GM06990 (cell line): ENCODE data around the gene PGRMC2.

Experiments used
- DNase-seq: peaks from one replicate; pipeline ENCODE4 v3.0.0-alpha.2; 2011; ENCODE audit not compliant: insufficient read length; ENCODE audit errors: extremely low read depth
- H3K27me3 ChIP-seq: replicated peaks from 2 replicates; pipeline ENCODE4 v1.6.0; 2011; ENCODE audit warnings: low read length; ENCODE audit not compliant: control insufficient read depth, insufficient read depth
- H3K36me3 ChIP-seq: 2 replicates; pipeline ENCODE4 v1.5.1; 2011; ENCODE audit warnings: low read length; ENCODE audit not compliant: control insufficient read depth, insufficient read depth
- H3K4me3 ChIP-seq: replicated peaks from 2 replicates; pipeline ENCODE4 v1.5.1; 2011; ENCODE audit warnings: low read depth, mild to moderate bottlenecking, control low read depth, low read length
- TF ChIP-seq, protein P1 (sequence below): IDR thresholded peaks from 2 replicates; pipeline ENCODE4 v1.5.1; 2011; ENCODE audit warnings: low read length, control low read depth, mild to moderate bottlenecking, inconsistent platforms; ENCODE audit not compliant: insufficient read depth, poor library complexity, severe bottlenecking

PGRMC2 gene

DNA sequence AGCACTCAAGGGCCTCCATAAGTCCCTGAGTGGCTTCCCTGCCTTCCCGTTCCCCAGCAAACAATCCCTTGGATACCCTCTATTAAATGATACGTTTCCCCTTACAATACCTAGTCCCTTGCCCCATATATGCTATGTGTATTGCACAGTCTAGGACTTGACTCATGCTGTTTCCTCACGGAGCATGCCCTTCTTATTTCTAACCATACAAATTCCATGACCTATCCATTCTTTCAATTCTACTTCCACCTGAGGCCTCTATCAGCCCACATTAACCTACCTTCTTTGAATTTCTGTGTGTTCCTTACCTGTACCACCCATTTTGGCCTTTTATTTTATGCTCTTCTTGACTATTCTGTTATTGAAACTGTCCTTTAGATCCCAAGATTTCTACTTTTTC, 2.9 kb upstream of the PGRMC2 start:
- Histone ChIP-seq H3K36me3 (no peaks in the 10 kb centered on the region), H3K27me3 (no peaks in the 10 kb centered on the region), H3K4me3 (no peak overlapping the region)
- no peak for DNase-seq
- TF ChIP-seq, protein P1, sequence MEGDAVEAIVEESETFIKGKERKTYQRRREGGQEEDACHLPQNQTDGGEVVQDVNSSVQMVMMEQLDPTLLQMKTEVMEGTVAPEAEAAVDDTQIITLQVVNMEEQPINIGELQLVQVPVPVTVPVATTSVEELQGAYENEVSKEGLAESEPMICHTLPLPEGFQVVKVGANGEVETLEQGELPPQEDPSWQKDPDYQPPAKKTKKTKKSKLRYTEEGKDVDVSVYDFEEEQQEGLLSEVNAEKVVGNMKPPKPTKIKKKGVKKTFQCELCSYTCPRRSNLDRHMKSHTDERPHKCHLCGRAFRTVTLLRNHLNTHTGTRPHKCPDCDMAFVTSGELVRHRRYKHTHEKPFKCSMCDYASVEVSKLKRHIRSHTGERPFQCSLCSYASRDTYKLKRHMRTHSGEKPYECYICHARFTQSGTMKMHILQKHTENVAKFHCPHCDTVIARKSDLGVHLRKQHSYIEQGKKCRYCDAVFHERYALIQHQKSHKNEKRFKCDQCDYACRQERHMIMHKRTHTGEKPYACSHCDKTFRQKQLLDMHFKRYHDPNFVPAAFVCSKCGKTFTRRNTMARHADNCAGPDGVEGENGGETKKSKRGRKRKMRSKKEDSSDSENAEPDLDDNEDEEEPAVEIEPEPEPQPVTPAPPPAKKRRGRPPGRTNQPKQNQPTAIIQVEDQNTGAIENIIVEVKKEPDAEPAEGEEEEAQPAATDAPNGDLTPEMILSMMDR, result no peak

DNA sequence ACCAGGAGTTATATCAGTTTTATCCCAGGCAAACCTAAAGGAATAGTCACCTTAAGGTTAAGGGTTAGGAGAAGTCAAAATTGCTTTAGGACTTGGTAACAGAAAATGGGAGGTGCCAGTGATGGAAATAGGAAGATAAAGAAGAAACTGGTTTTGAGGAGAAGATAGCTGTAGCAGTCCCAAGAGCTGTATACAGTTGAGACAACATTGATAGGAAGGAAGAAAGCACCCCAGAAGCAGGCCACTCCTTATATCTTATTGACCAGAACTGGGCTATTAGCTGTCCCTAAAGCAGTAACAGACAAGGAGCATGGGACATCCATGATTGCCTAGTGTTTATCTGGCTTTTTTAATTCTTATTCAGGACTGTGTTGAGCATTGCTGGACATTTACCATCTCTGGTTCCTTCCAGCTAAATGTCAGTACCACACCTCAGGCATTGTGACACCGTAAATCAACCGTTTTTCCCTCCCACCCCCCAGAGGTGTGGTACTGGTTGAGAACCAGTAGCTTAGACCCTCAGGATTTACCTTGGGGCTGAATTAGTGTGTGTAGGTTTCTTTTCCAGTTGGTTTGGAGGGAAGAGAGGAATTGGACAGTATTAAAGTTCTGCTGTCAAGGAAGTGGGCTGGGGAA, 2.0 kb upstream of the PGRMC2 start:
- Histone ChIP-seq H3K27me3 (no peaks in the 10 kb centered on the region), H3K4me3 (no peak overlapping the region), H3K36me3 (no peaks in the 10 kb centered on the region)
- TF ChIP-seq, protein P1, result no peak
- DNase-seq, result no peak

DNA sequence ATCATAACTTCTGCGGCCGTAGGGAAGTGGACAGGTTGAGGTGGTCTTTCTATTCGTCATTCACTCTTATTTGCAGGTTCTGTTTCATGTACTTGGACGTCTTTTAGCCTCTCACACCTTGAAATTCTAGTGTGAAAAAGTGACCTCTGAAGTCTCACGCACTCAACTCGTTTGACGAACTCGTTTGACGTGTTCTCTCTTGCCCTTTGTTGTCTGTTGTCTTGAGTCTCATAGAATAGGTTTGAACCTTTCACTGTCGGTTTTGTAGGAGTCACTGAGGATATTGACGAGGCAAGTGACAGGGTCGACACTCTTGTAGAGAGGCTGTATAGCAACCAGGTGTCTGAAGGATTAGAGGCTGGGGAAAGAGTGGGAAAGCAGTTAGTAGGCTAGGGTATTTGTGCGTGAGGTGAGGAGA, 1.1 kb upstream of the PGRMC2 start:
- H3K4me3 ChIP-seq, result peak overlapping the region; percentile 95
- TF ChIP-seq, protein P1, result no peak
- no peaks in the 10 kb centered on the region for H3K36me3 ChIP-seq
- no peak for DNase-seq
- H3K27me3 ChIP-seq, result no peaks in the 10 kb centered on the region

DNA sequence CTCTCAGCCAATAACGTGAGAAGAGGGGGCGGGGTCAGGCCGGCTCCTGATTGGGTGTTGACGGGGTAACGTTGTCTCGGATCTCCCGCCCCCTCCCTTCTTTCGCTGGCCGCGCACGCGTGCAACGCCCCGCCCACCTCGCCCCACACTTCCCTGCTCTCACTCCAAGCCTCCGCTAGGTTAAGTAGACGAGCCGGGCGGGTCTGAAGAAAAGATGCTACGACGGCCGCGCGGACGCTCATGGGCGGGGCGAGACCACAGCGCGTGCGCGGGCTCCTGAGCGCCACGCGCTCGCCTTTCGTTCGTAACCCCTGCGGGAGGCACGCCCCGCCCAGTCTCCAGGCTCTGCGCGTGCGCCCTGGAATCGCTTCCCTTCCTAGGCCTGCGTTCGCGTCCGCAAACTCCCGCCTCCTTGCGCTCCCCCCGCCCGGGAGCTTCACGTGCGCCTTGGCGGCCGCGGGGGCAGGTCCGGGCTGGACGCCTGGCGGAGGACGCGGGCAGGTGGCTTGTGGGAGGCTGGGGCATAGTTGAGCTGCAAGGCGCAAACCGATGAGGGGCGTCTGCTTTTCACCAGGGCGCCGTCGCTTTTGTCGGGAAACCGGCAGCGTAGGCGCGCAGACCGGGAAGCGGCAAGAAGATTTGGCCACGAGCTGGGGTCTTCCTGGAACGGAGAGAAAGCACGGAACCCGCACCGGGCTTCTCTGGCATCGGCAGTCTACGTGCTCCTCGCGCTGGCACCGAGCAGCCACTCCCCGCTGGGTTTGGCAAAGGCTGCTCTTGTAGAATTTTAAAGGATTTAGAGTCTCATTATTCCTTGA, 467 bp upstream of the PGRMC2 start:
- TF ChIP-seq, protein P1, result no peak
- peak overlapping the region; percentile 95 for H3K4me3 ChIP-seq
- peak; percentile 100 for DNase-seq
- no peaks in the 10 kb centered on the region for H3K36me3 ChIP-seq
- no peaks in the 10 kb centered on the region for H3K27me3 ChIP-seq

DNA sequence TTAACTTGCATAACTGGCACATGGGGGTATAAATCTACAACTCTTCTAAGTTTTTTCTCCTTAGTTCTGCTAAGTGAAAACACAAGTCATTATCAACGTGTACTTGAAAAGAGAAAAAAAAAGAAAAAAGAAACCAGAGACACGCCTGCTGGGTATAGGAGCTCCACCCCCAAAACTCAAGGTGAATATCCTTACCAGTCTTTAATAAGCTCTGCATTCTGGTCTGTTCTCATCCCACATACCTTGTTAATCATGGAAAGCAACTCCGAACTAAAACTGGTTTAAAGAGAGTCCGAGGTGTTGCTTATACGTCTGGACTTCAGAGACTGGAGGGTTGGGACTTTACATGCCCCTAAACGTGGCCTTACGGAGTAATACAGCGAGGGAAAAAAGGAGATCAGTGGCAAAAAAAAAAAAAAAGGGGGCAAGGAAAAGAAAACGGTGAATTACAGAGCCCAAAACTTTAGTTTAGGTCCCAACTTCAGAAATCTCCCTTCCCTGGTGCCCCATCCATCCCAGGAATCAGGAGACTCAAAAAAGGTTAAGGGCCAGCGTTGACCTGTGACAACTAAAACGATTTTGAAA, 1.0 kb downstream of the PGRMC2 start:
- TF ChIP-seq, protein P1, result no peak
- DNase-seq, result peak; percentile 29
- no peaks in the 10 kb centered on the region for H3K36me3 ChIP-seq
- H3K27me3 ChIP-seq, result no peaks in the 10 kb centered on the region
- peak overlapping the region; percentile 95 for H3K4me3 ChIP-seq
